Measurements from ENCODE around the gene RILPL1. TPM values are rescaled to one million over a fixed set of nuclear protein-coding genes. Genes with fewer than 3 reads are reported as not detected.
"Not testable (repeated sequence)": the region's sequence is repeated elsewhere in the genome, so short reads cannot be mapped to it uniquely, and the experiment has no call there.

Gene RILPL1
- total RNA-seq, 2 experiments from 2014 or later = 1.4 to 1.6 TPM

DNA sequence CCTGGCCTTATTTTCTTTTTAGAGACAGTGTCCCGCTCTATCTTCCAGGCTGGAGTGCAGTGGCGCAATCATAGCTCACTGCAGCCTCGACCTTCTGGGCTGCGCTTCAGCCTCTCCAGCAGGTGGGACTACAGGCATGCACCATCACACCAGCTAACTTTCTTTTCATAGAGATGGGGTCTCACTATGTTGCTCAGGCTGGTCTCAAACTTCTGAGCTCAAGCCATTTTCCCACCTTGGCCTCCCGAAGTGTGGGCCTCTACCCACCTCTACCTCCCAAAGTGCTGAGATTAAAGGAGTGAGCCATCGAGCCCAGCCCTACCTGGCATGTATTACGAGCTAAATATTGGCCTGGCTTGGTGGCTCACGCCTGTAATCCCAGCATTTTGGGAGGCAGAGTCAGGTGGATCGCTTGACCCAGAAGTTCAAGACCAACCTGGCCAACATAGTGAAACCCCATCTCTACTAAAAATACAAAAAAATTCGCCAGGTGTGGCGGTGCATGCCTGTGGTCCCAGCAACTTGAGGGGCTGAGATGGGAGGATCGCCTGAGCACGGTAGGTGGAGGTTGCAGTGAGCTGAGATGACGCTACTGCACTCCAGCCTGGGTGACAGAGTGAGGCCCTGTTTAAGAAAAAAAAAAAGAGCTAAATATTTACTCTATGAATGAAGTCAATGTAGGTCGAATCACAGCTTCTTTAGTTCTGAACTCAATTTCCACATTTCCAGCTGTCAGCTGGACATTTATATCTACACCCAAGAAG, 7.6 kb upstream of the RILPL1 start:
- H3K4me1 Mint-ChIP-seq = no peaks in the 10 kb centered on the region
- DNase-seq = no peak
- no peak overlapping the region for H3K4me3 Mint-ChIP-seq
- peaks cover 6% of the 10 kb centered on the region for H3K27me3 Mint-ChIP-seq
- H3K36me3 Mint-ChIP-seq = no peaks in the 10 kb centered on the region
- H3K27ac Mint-ChIP-seq = no peak overlapping the region
- no peaks in the 10 kb centered on the region for H3K9me3 Mint-ChIP-seq

DNA sequence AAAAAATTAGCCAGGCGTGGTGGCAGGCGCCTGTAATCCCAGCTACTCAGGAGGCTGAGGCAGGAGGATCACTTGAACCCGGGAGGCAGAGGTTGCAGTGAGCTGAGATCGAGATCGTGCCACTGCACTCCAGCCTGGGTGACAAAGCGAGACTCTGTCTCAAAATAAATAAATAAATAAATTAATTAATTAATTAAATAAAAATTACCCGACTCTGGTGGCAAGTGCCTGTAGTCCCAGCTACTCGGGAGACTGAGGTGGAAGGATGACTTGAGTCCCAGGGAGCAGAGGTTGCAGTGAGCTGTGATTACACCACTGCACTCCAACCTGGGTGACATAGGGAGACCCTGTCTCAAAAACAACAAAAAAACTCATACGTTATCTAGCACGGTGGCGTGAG, 2.4 kb upstream of the RILPL1 start:
- not testable (repeated sequence) for H3K9me3 Mint-ChIP-seq, H3K27me3 Mint-ChIP-seq, H3K4me3 Mint-ChIP-seq, H3K27ac Mint-ChIP-seq, DNase-seq, H3K36me3 Mint-ChIP-seq
- peaks cover 16% of the 10 kb centered on the region for H3K4me1 Mint-ChIP-seq

DNA sequence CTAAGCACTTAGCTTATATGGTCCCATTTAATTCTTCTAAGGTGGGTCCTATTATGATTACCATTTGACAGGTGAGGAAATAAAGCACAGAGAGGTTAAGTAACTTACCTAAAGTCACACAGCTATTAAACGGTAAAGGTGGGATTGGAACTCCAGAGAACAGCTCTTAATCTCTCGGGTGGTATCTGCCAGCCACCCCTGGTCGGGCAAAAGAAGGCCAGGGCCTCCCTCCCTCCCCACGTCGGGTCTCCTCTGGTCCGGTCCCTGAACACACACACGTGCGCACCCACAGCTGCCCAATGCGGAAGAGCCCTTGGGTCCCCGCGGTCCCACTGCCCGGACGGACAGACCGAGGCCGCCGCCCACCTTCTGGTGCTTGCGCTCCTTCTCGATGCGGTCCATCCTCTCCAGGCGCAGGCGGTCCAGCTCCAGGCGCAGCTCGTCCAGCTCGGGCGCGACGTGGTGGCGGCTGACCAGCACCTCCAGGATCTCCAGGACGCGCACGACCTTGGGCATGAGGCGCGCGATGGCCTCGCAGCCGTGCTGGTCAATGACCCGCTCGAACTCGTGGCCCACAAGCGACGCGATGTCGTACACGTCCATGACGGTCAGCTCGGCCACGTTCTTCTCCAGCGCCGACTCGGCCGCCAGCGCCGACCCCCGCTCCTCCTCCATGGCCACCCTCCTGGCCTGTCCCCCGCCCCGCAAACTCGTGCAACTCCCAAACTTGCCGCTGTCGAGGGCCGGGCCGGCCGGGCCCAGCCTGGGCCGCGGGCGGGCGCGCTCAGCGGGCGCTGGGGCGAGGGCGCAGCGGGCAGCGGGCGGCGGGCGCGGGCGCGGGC, 490 bp downstream of the RILPL1 start:
- Mint-ChIP-seq H3K4me1 (peaks cover 16% of the 10 kb centered on the region), H3K27me3 (no peaks in the 10 kb centered on the region), H3K36me3 (no peaks in the 10 kb centered on the region), H3K27ac (no peak overlapping the region), H3K4me3 (peak overlapping the region; percentile 73), H3K9me3 (no peaks in the 10 kb centered on the region)
- DNase-seq = no peak

DNA sequence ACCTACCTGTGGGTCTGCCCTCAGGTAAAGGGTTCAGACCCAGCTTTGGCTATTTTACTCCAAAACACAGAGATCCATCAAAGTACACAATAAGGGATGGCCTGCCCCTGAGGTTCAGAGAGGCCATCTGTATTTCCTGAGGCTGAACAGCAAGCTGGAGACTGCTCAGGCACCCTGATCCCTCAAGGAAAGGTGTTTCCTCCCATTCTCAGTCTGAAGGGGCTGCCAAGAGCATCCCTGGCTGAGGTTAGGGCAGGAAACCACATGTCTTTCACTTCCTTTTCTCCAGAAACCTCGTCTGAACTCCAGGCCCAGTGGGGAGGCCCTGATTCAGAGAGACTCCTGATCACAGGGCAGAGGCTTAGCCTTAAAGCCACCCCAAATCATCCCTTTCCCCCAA, 1.5 kb downstream of the RILPL1 start:
- DNase-seq = no peak

GRCh38 chr12:123531091-123531490, 2.4 kb downstream of the RILPL1 start:
- peaks cover 16% of the 10 kb centered on the region for H3K4me1 Mint-ChIP-seq
- no peaks in the 10 kb centered on the region for H3K9me3 Mint-ChIP-seq
- no peaks in the 10 kb centered on the region for H3K36me3 Mint-ChIP-seq
- no peak overlapping the region for H3K27ac Mint-ChIP-seq
- H3K27me3 Mint-ChIP-seq = no peaks in the 10 kb centered on the region
- DNase-seq = no peak
- H3K4me3 Mint-ChIP-seq = no peak overlapping the region

More for the DNA sequence above, 1.5 kb downstream of the RILPL1 start:
- no peaks in the 10 kb centered on the region for H3K9me3 Mint-ChIP-seq
- H3K4me3 Mint-ChIP-seq = peak overlapping the region; percentile 73
- peaks cover 16% of the 10 kb centered on the region for H3K4me1 Mint-ChIP-seq
- no peak overlapping the region for H3K27ac Mint-ChIP-seq
- H3K27me3 Mint-ChIP-seq = no peaks in the 10 kb centered on the region
- H3K36me3 Mint-ChIP-seq = no peaks in the 10 kb centered on the region

DNA sequence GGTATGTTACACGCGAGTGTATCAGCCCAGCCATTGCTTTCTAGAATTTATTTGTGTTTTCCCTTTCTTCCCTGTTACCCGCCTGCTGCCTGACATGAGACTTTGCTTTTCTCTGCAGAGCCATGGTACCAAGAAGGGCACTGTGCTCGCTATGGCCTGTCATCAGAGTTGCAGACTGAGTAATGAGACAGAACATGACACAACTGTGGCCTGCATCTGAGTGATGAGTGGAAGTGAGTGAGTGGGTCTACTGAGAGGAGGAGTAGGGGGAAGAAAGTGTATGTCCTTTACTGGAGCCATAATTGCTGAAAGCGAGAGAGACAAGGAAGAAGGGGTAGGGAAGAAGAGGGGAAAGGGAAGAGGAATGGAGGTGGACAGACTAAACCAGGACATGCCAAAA, 2.9 kb downstream of the RILPL1 start:
- H3K27ac Mint-ChIP-seq = no peak overlapping the region
- peaks cover 16% of the 10 kb centered on the region for H3K4me1 Mint-ChIP-seq
- H3K4me3 Mint-ChIP-seq = no peak overlapping the region
- no peak for DNase-seq
- H3K27me3 Mint-ChIP-seq = no peaks in the 10 kb centered on the region
- H3K9me3 Mint-ChIP-seq = no peaks in the 10 kb centered on the region
- H3K36me3 Mint-ChIP-seq = no peaks in the 10 kb centered on the region

DNA sequence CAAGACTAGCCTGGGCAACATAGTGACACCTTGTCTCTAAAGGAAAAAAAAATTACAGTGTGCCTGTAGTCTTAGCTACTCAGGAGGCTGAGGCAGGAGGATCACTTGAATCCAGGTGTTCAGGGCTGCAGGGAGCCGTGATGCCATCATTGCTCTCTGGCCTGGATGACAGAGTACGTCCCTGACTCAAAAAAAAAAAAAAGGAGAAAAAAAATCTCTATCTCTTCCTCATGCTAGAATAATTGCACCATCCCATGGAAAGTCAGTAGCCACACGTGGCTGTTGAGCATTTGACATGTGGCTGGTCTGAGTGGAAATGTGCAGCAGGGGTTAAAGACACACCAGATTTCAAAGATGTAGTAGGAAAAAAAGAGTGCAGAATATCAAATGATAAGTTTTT, 3.8 kb downstream of the RILPL1 start:
- Mint-ChIP-seq H3K36me3 (no peaks in the 10 kb centered on the region), H3K4me1 (peaks cover 16% of the 10 kb centered on the region), H3K9me3 (no peaks in the 10 kb centered on the region), H3K27ac (no peak overlapping the region), H3K27me3 (no peaks in the 10 kb centered on the region), H3K4me3 (no peak overlapping the region)
- no peak for DNase-seq

GRCh38 chr12:123528858-123529257, 4.7 kb downstream of the RILPL1 start:
- Mint-ChIP-seq H3K9me3 (no peaks in the 10 kb centered on the region), H3K27ac (no peak overlapping the region), H3K4me1 (peaks cover 14% of the 10 kb centered on the region), H3K36me3 (no peaks in the 10 kb centered on the region), H3K27me3 (no peaks in the 10 kb centered on the region), H3K4me3 (no peak overlapping the region)
- no peak for DNase-seq

- no peak overlapping the region for H3K27ac Mint-ChIP-seq
- H3K4me1 Mint-ChIP-seq = peaks cover under 1% of the 10 kb centered on the region
- no peaks in the 10 kb centered on the region for H3K27me3 Mint-ChIP-seq
- H3K36me3 Mint-ChIP-seq = no peaks in the 10 kb centered on the region
- H3K9me3 Mint-ChIP-seq = no peaks in the 10 kb centered on the region
- no peak overlapping the region for H3K4me3 Mint-ChIP-seq
- DNase-seq = no peak
Measured at GRCh38 chr12:123526542-123527080, 6.9 kb downstream of the RILPL1 start.

- Mint-ChIP-seq H3K4me3 (no peak overlapping the region), H3K9me3 (no peaks in the 10 kb centered on the region), H3K27me3 (no peaks in the 10 kb centered on the region), H3K27ac (no peak overlapping the region), H3K36me3 (no peaks in the 10 kb centered on the region), H3K4me1 (no peaks in the 10 kb centered on the region)
- DNase-seq = no peak
Measured at GRCh38 chr12:123524378-123524777, 9.1 kb downstream of the RILPL1 start.

- Mint-ChIP-seq H3K27me3 (no peaks in the 10 kb centered on the region), H3K4me1 (peaks cover 3% of the 10 kb centered on the region), H3K36me3 (no peaks in the 10 kb centered on the region), H3K9me3 (no peaks in the 10 kb centered on the region), H3K4me3 (no peak overlapping the region), H3K27ac (no peak overlapping the region)
- DNase-seq = no peak
Measured at GRCh38 chr12:123523518-123523917, 10.0 kb downstream of the RILPL1 start.

GRCh38 chr12:123522164-123522563, 11.4 kb downstream of the RILPL1 start:
- Mint-ChIP-seq H3K27me3 (no peaks in the 10 kb centered on the region), H3K36me3 (no peaks in the 10 kb centered on the region), H3K9me3 (no peaks in the 10 kb centered on the region), H3K27ac (no peak overlapping the region), H3K4me1 (peaks cover 3% of the 10 kb centered on the region), H3K4me3 (no peak overlapping the region)
- DNase-seq = no peak

- Mint-ChIP-seq H3K36me3 (peaks cover 2% of the 10 kb centered on the region), H3K27ac (no peak overlapping the region), H3K27me3 (no peaks in the 10 kb centered on the region), H3K4me3 (no peak overlapping the region), H3K9me3 (no peaks in the 10 kb centered on the region), H3K4me1 (peaks cover 3% of the 10 kb centered on the region)
- no peak for DNase-seq
Measured at GRCh38 chr12:123520567-123521474, 12.7 kb downstream of the RILPL1 start.

DNA sequence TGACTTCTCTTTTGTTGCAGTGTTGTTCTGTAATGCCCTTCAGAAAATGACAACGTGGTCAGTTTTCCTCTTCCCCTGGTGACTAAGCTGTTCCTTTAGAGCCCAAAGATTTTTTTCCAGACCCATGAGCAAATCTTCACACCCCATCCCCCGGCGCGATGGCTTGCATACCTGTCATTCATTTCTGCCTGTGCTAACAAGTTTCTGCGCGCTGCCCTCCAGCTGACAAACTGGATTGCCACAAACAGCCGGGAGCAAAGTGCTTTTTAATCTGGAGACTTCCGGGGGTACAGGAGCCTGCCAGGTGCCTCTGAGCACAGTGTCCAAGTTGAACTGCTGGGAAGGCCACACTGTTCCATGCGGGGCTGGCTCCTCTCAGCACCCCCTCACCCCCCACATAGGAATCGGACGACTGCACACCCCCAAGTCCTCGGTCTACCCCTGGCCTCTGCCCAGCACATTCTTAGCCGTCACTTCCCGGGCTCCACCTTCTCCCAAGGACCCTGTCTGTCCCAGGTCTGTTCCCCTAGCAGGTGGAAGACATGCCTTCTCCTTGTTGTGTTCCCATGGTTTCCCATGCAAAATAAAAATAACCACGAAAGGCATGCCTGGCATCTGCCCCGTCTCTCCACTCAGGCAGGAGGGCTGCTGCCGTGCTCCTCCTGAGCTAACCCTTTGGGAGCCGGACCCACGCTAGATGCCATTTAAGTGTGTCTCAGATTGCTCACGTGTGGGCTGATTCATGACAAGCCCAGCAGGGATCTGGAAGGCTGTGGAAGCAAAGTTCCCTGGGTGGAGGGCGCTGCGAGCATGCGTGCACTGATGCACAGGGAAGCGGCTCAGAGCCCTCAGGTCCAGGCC, 14.1 kb downstream of the RILPL1 start:
- H3K27me3 Mint-ChIP-seq = no peaks in the 10 kb centered on the region
- no peaks in the 10 kb centered on the region for H3K9me3 Mint-ChIP-seq
- H3K27ac Mint-ChIP-seq = no peak overlapping the region
- peaks cover 3% of the 10 kb centered on the region for H3K4me1 Mint-ChIP-seq
- peak; percentile 12 for DNase-seq
- H3K4me3 Mint-ChIP-seq = no peak overlapping the region
- H3K36me3 Mint-ChIP-seq = peaks cover 2% of the 10 kb centered on the region

Data from activated naive CD8-positive, alpha-beta T cell treated with anti-CD3 and anti-CD28 coated beads for 36 hours (primary cell).